ENCODE data around the gene TRIM42. TPM values are rescaled to one million over a fixed set of nuclear protein-coding genes. Genes with fewer than 3 reads are reported as not detected.

Gene TRIM42
- total RNA-seq, 1 donor from 2014 or later: not detected

DNA sequence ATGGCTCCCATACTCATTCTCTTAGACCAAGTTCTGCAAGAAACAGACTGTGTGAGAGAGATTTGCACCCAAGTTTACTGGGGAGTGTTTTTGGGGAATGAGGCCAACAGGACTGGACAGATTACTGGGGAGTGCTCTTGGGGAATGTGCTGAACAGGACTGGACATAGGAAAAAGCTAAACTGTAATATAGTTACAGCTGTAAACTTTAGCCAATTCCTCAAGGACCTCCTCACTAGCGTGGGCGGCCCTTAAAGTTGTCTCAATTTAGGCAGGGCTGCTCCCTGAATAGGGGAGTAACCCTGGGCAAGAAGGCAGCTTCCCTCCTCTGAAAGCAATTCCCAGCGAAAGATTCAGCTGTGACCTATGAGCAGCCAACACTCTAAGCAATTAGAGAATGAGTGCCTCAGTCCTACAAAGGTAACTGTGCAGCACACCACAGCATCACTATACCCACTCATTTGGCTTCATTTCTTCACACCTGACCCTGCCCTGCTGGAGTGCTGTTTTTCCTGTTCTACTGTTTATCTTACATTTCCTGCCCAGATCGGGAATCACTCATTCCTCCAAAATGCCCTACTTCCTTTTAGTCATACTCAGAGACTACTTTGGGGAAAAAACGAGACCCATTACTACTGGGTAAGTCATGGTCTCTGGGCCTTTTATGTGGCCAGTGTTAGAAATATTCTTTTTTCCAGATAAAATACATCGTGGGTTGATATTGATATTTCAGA lies 41.3 kb upstream of the TRIM42 start:
- Histone ChIP-seq H3K36me3 (ENCODE audit: control insufficient read depth, insufficient read depth, low read length) (no peaks in the 10 kb centered on the region), H3K27me3 (ENCODE audit: control insufficient read depth, insufficient read depth, low read length) (no peaks in the 10 kb centered on the region), H3K4me3 (ENCODE audit: low read depth, low read length) (no peak overlapping the region)
- DNase-seq (ENCODE audit: low read depth): no peak
- TF ChIP-seq, protein P1, sequence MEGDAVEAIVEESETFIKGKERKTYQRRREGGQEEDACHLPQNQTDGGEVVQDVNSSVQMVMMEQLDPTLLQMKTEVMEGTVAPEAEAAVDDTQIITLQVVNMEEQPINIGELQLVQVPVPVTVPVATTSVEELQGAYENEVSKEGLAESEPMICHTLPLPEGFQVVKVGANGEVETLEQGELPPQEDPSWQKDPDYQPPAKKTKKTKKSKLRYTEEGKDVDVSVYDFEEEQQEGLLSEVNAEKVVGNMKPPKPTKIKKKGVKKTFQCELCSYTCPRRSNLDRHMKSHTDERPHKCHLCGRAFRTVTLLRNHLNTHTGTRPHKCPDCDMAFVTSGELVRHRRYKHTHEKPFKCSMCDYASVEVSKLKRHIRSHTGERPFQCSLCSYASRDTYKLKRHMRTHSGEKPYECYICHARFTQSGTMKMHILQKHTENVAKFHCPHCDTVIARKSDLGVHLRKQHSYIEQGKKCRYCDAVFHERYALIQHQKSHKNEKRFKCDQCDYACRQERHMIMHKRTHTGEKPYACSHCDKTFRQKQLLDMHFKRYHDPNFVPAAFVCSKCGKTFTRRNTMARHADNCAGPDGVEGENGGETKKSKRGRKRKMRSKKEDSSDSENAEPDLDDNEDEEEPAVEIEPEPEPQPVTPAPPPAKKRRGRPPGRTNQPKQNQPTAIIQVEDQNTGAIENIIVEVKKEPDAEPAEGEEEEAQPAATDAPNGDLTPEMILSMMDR (IDR thresholded peaks at IDR 0.05; ENCODE audit: insufficient read depth, low read length, poor library complexity, severe bottlenecking): no peak

GRCh38 chr3:140651287-140651686 lies 26.6 kb upstream of the TRIM42 start:
- Histone ChIP-seq H3K27me3 (ENCODE audit: control insufficient read depth, insufficient read depth, low read length) (no peaks in the 10 kb centered on the region), H3K4me3 (ENCODE audit: low read depth, low read length) (no peak overlapping the region), H3K36me3 (ENCODE audit: control insufficient read depth, insufficient read depth, low read length) (no peaks in the 10 kb centered on the region)
- TF ChIP-seq, protein P1 (IDR thresholded peaks at IDR 0.05; ENCODE audit: insufficient read depth, low read length, poor library complexity, severe bottlenecking): no peak
- DNase-seq (ENCODE audit: low read depth): no peak

DNA sequence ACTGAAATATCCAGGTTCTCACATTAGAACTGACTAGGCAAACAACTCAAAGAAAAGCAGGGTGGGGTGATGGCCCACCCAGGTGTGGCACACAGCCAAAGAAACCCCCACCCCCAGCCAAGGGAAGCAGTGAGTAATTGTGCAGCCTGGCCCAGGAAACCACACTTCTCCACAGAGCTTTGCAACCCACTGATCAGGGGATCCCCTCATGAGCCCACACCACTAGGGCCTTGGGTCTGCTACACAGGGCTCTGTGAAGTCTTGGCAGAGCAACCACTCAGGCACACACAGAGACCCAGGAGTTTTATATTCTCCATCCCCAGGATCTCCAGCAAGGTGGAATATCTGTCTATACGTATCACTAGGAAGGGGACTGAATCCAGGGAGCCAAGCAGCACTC lies 22.2 kb upstream of the TRIM42 start:
- H3K27me3 ChIP-seq (ENCODE audit: control insufficient read depth, insufficient read depth, low read length): no peaks in the 10 kb centered on the region
- H3K4me3 ChIP-seq (ENCODE audit: low read depth, low read length): no peak overlapping the region
- DNase-seq (ENCODE audit: low read depth): no peak
- H3K36me3 ChIP-seq (ENCODE audit: control insufficient read depth, insufficient read depth, low read length): no peaks in the 10 kb centered on the region
- TF ChIP-seq, protein P1 (IDR thresholded peaks at IDR 0.05; ENCODE audit: insufficient read depth, low read length, poor library complexity, severe bottlenecking): no peak

GRCh38 chr3:140664111-140664510 lies 13.8 kb upstream of the TRIM42 start:
- TF ChIP-seq, protein P1 (IDR thresholded peaks at IDR 0.05; ENCODE audit: insufficient read depth, low read length, poor library complexity, severe bottlenecking): no peak
- Histone ChIP-seq H3K27me3 (ENCODE audit: control insufficient read depth, insufficient read depth, low read length) (no peaks in the 10 kb centered on the region), H3K4me3 (ENCODE audit: low read depth, low read length) (no peak overlapping the region), H3K36me3 (ENCODE audit: control insufficient read depth, insufficient read depth, low read length) (no peaks in the 10 kb centered on the region)
- DNase-seq (ENCODE audit: low read depth): no peak

DNA sequence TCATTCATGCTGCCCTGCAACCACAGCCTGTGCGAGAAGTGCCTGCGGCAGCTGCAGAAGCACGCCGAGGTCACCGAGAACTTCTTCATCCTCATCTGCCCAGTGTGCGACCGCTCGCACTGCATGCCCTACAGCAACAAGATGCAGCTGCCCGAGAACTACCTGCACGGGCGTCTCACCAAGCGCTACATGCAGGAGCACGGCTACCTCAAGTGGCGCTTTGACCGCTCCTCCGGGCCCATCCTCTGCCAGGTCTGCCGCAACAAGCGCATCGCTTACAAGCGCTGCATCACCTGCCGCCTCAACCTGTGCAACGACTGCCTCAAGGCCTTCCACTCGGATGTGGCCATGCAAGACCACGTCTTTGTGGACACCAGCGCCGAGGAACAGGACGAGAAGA lies 4.7 kb downstream of the TRIM42 start:
- Histone ChIP-seq H3K27me3 (ENCODE audit: control insufficient read depth, insufficient read depth, low read length) (no peaks in the 10 kb centered on the region), H3K4me3 (ENCODE audit: low read depth, low read length) (no peak overlapping the region), H3K36me3 (ENCODE audit: control insufficient read depth, insufficient read depth, low read length) (no peaks in the 10 kb centered on the region)
- TF ChIP-seq, protein P1 (IDR thresholded peaks at IDR 0.05; ENCODE audit: insufficient read depth, low read length, poor library complexity, severe bottlenecking): no peak
- no peak for DNase-seq (ENCODE audit: low read depth)

GRCh38 chr3:140686128-140686527 lies 8.3 kb downstream of the TRIM42 start:
- no peaks in the 10 kb centered on the region for H3K27me3 ChIP-seq (ENCODE audit: control insufficient read depth, insufficient read depth, low read length)
- TF ChIP-seq, protein P1 (IDR thresholded peaks at IDR 0.05; ENCODE audit: insufficient read depth, low read length, poor library complexity, severe bottlenecking): no peak
- no peak for DNase-seq (ENCODE audit: low read depth)
- H3K36me3 ChIP-seq (ENCODE audit: control insufficient read depth, insufficient read depth, low read length): no peaks in the 10 kb centered on the region
- H3K4me3 ChIP-seq (ENCODE audit: low read depth, low read length): no peak overlapping the region
